Naive thymus-derived CD4-positive, alpha-beta T cell (primary cell): ENCODE data around the gene MYZAP. TPM values are rescaled to one million over a fixed set of nuclear protein-coding genes. Genes with fewer than 3 reads are reported as not detected.

Experiments
- ATAC-seq: fragments of 150-1000 bp; cut with Tn5 transposase; 2 replicates; pipeline ENCODE4 v1.10.0; 2021; ENCODE audit warnings: mild to moderate bottlenecking, moderate library complexity
- CTCF ChIA-PET: fragments of 350-600 bp; sonication (Branson Sonifier 250); formaldehyde crosslinking; loops from one replicate; lab custom pipeline; 2021; ENCODE audit warnings: antibody characterized with exemption; lab: Charles Lee
- POLR2A ChIA-PET: fragments of 350-600 bp; sonication (Branson Sonifier 250); formaldehyde crosslinking; loops from one replicate; lab custom pipeline; 2021; ENCODE audit warnings: antibody characterized with exemption, inconsistent platforms; lab: Charles Lee
- DNase-seq, 9 donors: peaks; one replicate each; pipeline versions ENCODE4 v3.0.0 to v3.0.0-alpha.2; 2020 to 2022; ENCODE audit warnings: mixed read lengths in 1 of 9
- H3K27ac ChIP-seq: one replicate; pipeline ENCODE4 v1.7.0; 2013; ENCODE audit warnings: mild to moderate bottlenecking, low read depth, low read length, moderate library complexity
- H3K27me3 ChIP-seq, 2 donors: one replicate each; pipeline ENCODE4 v1.7.0; 2013; ENCODE audit warnings: low read length in 2 of 2, mild to moderate bottlenecking in 2 of 2, moderate library complexity in 2 of 2; ENCODE audit not compliant: control insufficient read depth in 2 of 2, insufficient read depth in 2 of 2
- H3K36me3 ChIP-seq, 3 experiments: 1 replicate in 2 of 3; 2 replicates in 1 of 3; pipeline ENCODE4 v1.7.0; 2013; ENCODE audit warnings: low read length in 3 of 3, mild to moderate bottlenecking in 3 of 3, moderate library complexity in 1 of 3; ENCODE audit not compliant: insufficient read depth in 3 of 3, control insufficient read depth in 2 of 3
- H3K4me1 ChIP-seq, 2 donors: one replicate each; pipeline ENCODE4 v1.7.0; 2013; ENCODE audit warnings: low read length in 2 of 2, mild to moderate bottlenecking in 2 of 2, moderate library complexity in 1 of 2; ENCODE audit not compliant: control insufficient read depth in 2 of 2, insufficient read depth in 2 of 2
- H3K4me3 ChIP-seq: 2 replicates; pipeline ENCODE4 v1.7.0; 2013; ENCODE audit warnings: mild to moderate bottlenecking, low read length
- H3K9me3 ChIP-seq, 3 experiments: 1 replicate in 2 of 3; 2 replicates in 1 of 3; pipeline ENCODE4 v1.7.0; 2013; ENCODE audit warnings: low read length in 3 of 3; ENCODE audit not compliant: control insufficient read depth in 2 of 3
- H3K27ac Mint-ChIP-seq, 9 donors: one replicate each; pipeline ENCODE4 v1.8.0; 2020 to 2022; ENCODE audit warnings: mixed read lengths in 9 of 9, mild to moderate bottlenecking in 8 of 9, moderate library complexity in 5 of 9, inconsistent platforms in 2 of 9
- H3K27me3 Mint-ChIP-seq, 5 donors: one replicate each; pipeline ENCODE4 v1.8.0; 2021 to 2022; ENCODE audit warnings: mixed read lengths in 5 of 5, mild to moderate bottlenecking in 1 of 5
- H3K36me3 Mint-ChIP-seq, 5 donors: one replicate each; pipeline ENCODE4 v1.8.0; 2020 to 2022; ENCODE audit warnings: mixed read lengths in 5 of 5, mild to moderate bottlenecking in 3 of 5, inconsistent platforms in 1 of 5
- H3K4me1 Mint-ChIP-seq, 7 donors: one replicate each; pipeline ENCODE4 v1.8.0; 2020 to 2022; ENCODE audit warnings: mixed read lengths in 7 of 7, mild to moderate bottlenecking in 3 of 7, inconsistent platforms in 1 of 7
- H3K4me3 Mint-ChIP-seq, 10 donors: one replicate each; pipeline ENCODE4 v1.8.0; 2020 to 2022; ENCODE audit warnings: mild to moderate bottlenecking in 10 of 10, mixed read lengths in 10 of 10, moderate library complexity in 6 of 10, inconsistent platforms in 2 of 10
- H3K9me3 Mint-ChIP-seq, 11 donors: one replicate each; pipeline ENCODE4 v1.8.0; 2020 to 2022; ENCODE audit warnings: mixed read lengths in 11 of 11, mild to moderate bottlenecking in 4 of 11, inconsistent platforms in 1 of 11, moderate library complexity in 1 of 11
- intact Hi-C, 2 donors: fragments of 100-400 bp; cut with micrococcal nuclease; formaldehyde crosslinking; loops; one replicate each; pipeline ENCODE4 v1.15.1; 2023
- polyA plus RNA-seq, 2 donors: library from polyadenylated mRNA; unstranded; fragments of 300-500 nt; fragmentation: Illumina TruSeq; gene quantifications; one replicate each; pipeline ENCODE4 v1.2.3, GENCODE V29; 2021
- total RNA-seq, 6 experiments: library from RNA in 5 of 6; stranded (reverse) in 5 of 6; gene quantifications; 1 replicate in 5 of 6; 2 replicates in 1 of 6; pipeline ENCODE4 v1.2.3 and lab custom pipeline; 2021 to 2026

Gene MYZAP
- total and polyA plus RNA-seq, 7 experiments from 2014 or later = 1.1 to 9.7 (median 2.2) TPM; not detected in 1

GRCh38 chr15:57706405-57707209 is 114.9 kb downstream of the MYZAP start, which contains the start of gene POLR2M:
TSS of gene POLR2M (plus strand) at chr15:57706714. CDS start at chr15:57706843, 129 bp downstream.
- H3K27ac ChIP-seq = peak within 1 kb of the TSS; percentile 92
- peak within 1 kb of the TSS; percentile 88 for H3K4me3 ChIP-seq
- H3K4me3 Mint-ChIP-seq = peak within 1 kb of the TSS; percentile 83 to 93 (median 89)
- intact Hi-C loops = loop anchor here (1.0 to 10.0 kb wide), 10 partner anchors 40 to 1714 kb away; partner anchors contain the start of genes ZNF280D (in 2 of the 2), NEDD4 (in 1 of the 2), RFX7 (in 1 of the 2) and SLTM (in 1 of the 2)
- H3K4me1 ChIP-seq = peaks cover 17 to 38% of the 10 kb centered on the region in 2 donors
- peaks cover 0 to 25% (median 16%) of the 10 kb centered on the region in 3 experiments for H3K36me3 ChIP-seq
- POLR2A ChIA-PET = interaction anchor here (0.7 to 3.2 kb wide), 12 partner anchors 10 to 1461 kb away, joined by 3 to 24 read pairs (median 4); partner anchors contain the start of gene ZNF280D
- H3K4me1 Mint-ChIP-seq = peaks cover 51 to 96% (median 94%) of the 10 kb centered on the region in 7 donors
- peak within 1 kb of the TSS; percentile 63 to 99 (median 97) for H3K27ac Mint-ChIP-seq
- H3K9me3 ChIP-seq = no peaks in the 10 kb centered on the region
- peaks cover 0 to 3% (median 0%) of the 10 kb centered on the region in 5 donors for H3K27me3 Mint-ChIP-seq
- H3K27me3 ChIP-seq = no peaks in the 10 kb centered on the region
- H3K9me3 Mint-ChIP-seq = no peaks in the 10 kb centered on the region
- peaks cover 7 to 20% (median 13%) of the 10 kb centered on the region in 5 donors for H3K36me3 Mint-ChIP-seq
- ATAC-seq (peak; percentile 94), DNase-seq (peak; percentile 67 to 97 (median 91))
- CTCF ChIA-PET = interaction anchor here (0.9 to 2.9 kb wide), 6 partner anchors 10 to 155 kb away, joined by 3 to 10 read pairs (median 4); no protein-coding TSS in a partner anchor

GRCh38 chr15:57708047-57708446 is 116.3 kb downstream of the MYZAP start:
- intact Hi-C loops = loop anchor here (5.0 to 10.0 kb wide), 7 partner anchors 146 to 1716 kb away; partner anchors contain the start of genes ZNF280D (in 2 of the 2), NEDD4 (in 1 of the 2), RFX7 (in 1 of the 2) and SLTM (in 1 of the 2)

GRCh38 chr15:57718309-57718708 is 126.6 kb downstream of the MYZAP start:
- ChIA-PET CTCF (interaction anchor here (1.0 kb wide), 1 partner anchor 15 kb away, joined by 3 read pairs; no protein-coding TSS in a partner anchor), POLR2A (no interaction called here)
- intact Hi-C loops = no loop called here
- Histone ChIP-seq H3K27ac (no peak overlapping the region), H3K36me3 (peaks cover 0 to 22% (median 0%) of the 10 kb centered on the region in 3 experiments), H3K9me3 (no peaks in the 10 kb centered on the region), H3K4me1 (no peaks in the 10 kb centered on the region), H3K27me3 (no peaks in the 10 kb centered on the region), H3K4me3 (no peak overlapping the region)
- Mint-ChIP-seq H3K9me3 (peaks cover 0 to 4% (median 0%) of the 10 kb centered on the region in 11 donors), H3K36me3 (peaks cover 11 to 63% (median 36%) of the 10 kb centered on the region in 5 donors), H3K27ac (no peak overlapping the region), H3K4me3 (no peak overlapping the region), H3K27me3 (no peaks in the 10 kb centered on the region), H3K4me1 (peaks cover 5 to 21% (median 12%) of the 10 kb centered on the region in 7 donors)
- ATAC-seq (no peak), DNase-seq (no peak)

More at GRCh38 chr15:57708047-57708446, 116.3 kb downstream of the MYZAP start:
- peaks cover 15 to 26% (median 20%) of the 10 kb centered on the region in 5 donors for H3K36me3 Mint-ChIP-seq
- Histone ChIP-seq H3K27ac (peak overlapping the region; percentile 92), H3K4me1 (peaks cover 17 to 35% of the 10 kb centered on the region in 2 donors), H3K36me3 (peaks cover 7 to 40% (median 28%) of the 10 kb centered on the region in 3 experiments), H3K9me3 (no peaks in the 10 kb centered on the region), H3K27me3 (no peaks in the 10 kb centered on the region), H3K4me3 (peak overlapping the region; percentile 88)
- peak overlapping the region; percentile 83 to 93 (median 89) for H3K4me3 Mint-ChIP-seq
- ChIA-PET POLR2A (interaction anchor here (0.6 to 3.2 kb wide), 3 partner anchors 69 to 121 kb away, joined by 3 to 24 read pairs (median 3); no protein-coding TSS in a partner anchor), CTCF (interaction anchor here (1.8 to 2.9 kb wide), 3 partner anchors 25 to 153 kb away, joined by 7 to 10 read pairs (median 7); no protein-coding TSS in a partner anchor)
- H3K4me1 Mint-ChIP-seq = peaks cover 56 to 93% (median 89%) of the 10 kb centered on the region in 7 donors
- no peaks in the 10 kb centered on the region for H3K27me3 Mint-ChIP-seq
- DNase-seq = no peak
- H3K9me3 Mint-ChIP-seq = no peaks in the 10 kb centered on the region
- peak overlapping the region in 8 of 9 donors; percentile 89 to 99 (median 97) for H3K27ac Mint-ChIP-seq
- no peak for ATAC-seq

GRCh38 chr15:57720867-57721266 is 129.2 kb downstream of the MYZAP start:
- peaks cover 0 to 10% (median 0%) of the 10 kb centered on the region in 11 donors for H3K9me3 Mint-ChIP-seq
- POLR2A ChIA-PET = interaction anchor here (0.9 to 1.5 kb wide), 2 partner anchors 8 to 14 kb away, joined by 3 read pairs; no protein-coding TSS in a partner anchor

GRCh38 chr15:57726411-57726810 is 134.7 kb downstream of the MYZAP start:
- no peaks in the 10 kb centered on the region for H3K4me1 ChIP-seq
- H3K9me3 ChIP-seq = no peaks in the 10 kb centered on the region
- no peak overlapping the region for H3K27ac Mint-ChIP-seq
- no peaks in the 10 kb centered on the region for H3K27me3 ChIP-seq
- no peak overlapping the region for H3K27ac ChIP-seq
- H3K4me3 Mint-ChIP-seq = no peak overlapping the region
- H3K4me1 Mint-ChIP-seq = no peaks in the 10 kb centered on the region
- POLR2A ChIA-PET = no interaction called here
- intact Hi-C loops = no loop called here
- DNase-seq (no peak), ATAC-seq (no peak)
- no peaks in the 10 kb centered on the region for H3K36me3 ChIP-seq
- peaks cover 0 to 10% (median 0%) of the 10 kb centered on the region in 11 donors for H3K9me3 Mint-ChIP-seq
- CTCF ChIA-PET = no interaction called here
- peaks cover 4 to 37% (median 26%) of the 10 kb centered on the region in 5 donors for H3K36me3 Mint-ChIP-seq
- no peak overlapping the region for H3K4me3 ChIP-seq
- no peaks in the 10 kb centered on the region for H3K27me3 Mint-ChIP-seq

More at GRCh38 chr15:57720867-57721266, 129.2 kb downstream of the MYZAP start:
- H3K36me3 Mint-ChIP-seq = peaks cover 13 to 62% (median 40%) of the 10 kb centered on the region in 5 donors
- Histone ChIP-seq H3K36me3 (peaks cover 0 to 11% (median 0%) of the 10 kb centered on the region in 3 experiments), H3K4me1 (no peaks in the 10 kb centered on the region), H3K27me3 (no peaks in the 10 kb centered on the region), H3K4me3 (no peak overlapping the region), H3K9me3 (no peaks in the 10 kb centered on the region), H3K27ac (no peak overlapping the region)
- intact Hi-C loops = no loop called here
- H3K27ac Mint-ChIP-seq = no peak overlapping the region
- H3K27me3 Mint-ChIP-seq = no peaks in the 10 kb centered on the region
- DNase-seq (no peak), ATAC-seq (no peak)
- peaks cover 0 to 7% (median 3%) of the 10 kb centered on the region in 7 donors for H3K4me1 Mint-ChIP-seq
- H3K4me3 Mint-ChIP-seq = no peak overlapping the region
- CTCF ChIA-PET = interaction anchor here (1.7 kb wide), 1 partner anchor 11 kb away, joined by 9 read pairs; no protein-coding TSS in a partner anchor

GRCh38 chr15:57727031-57727430 is 135.3 kb downstream of the MYZAP start:
- no peaks in the 10 kb centered on the region for H3K4me1 Mint-ChIP-seq
- Histone ChIP-seq H3K4me1 (no peaks in the 10 kb centered on the region), H3K9me3 (no peaks in the 10 kb centered on the region), H3K27me3 (no peaks in the 10 kb centered on the region), H3K27ac (no peak overlapping the region), H3K4me3 (no peak overlapping the region), H3K36me3 (no peaks in the 10 kb centered on the region)
- H3K27ac Mint-ChIP-seq = no peak overlapping the region
- no peak for DNase-seq
- no peak overlapping the region for H3K4me3 Mint-ChIP-seq
- no peak for ATAC-seq
- POLR2A ChIA-PET = no interaction called here
- intact Hi-C loops = no loop called here
- H3K36me3 Mint-ChIP-seq = peaks cover 4 to 37% (median 26%) of the 10 kb centered on the region in 5 donors
- CTCF ChIA-PET = no interaction called here
- H3K27me3 Mint-ChIP-seq = no peaks in the 10 kb centered on the region
- H3K9me3 Mint-ChIP-seq = peaks cover 0 to 12% (median 0%) of the 10 kb centered on the region in 11 donors
